GM12878 (cell line): ENCODE data around the gene DNAJC15. TPM values are rescaled to one million over a fixed set of nuclear protein-coding genes. Genes with fewer than 3 reads are reported as not detected.

Experiments used
- ATAC-seq: fragments of 200-7000 bp; cut with Tn5 transposase; 3 replicates; pipeline ENCODE4 v1.9.1; 2020; ENCODE audit warnings: mild to moderate bottlenecking, moderate library complexity
- BruUV-seq: library from RNA; stranded (reverse); fragments of 400-500 nt; replicated peaks from 2 replicates; lab custom pipeline; 2021; lab: Mats Ljungman, UMichigan
- CTCF ChIA-PET: fragments of 300-600 bp; sonication (Branson Sonifier 250); formaldehyde crosslinking; extraction: SDS; loops from one replicate; lab custom pipeline; 2021; ENCODE audit warnings: inconsistent platforms; lab: Yijun Ruan, JAX
- POLR2A ChIA-PET: fragments of 350-600 bp; formaldehyde crosslinking; extraction: SDS; loops from one replicate; lab custom pipeline; 2021; ENCODE audit warnings: inconsistent platforms; lab: Charles Lee
- RAD21 ChIA-PET: fragments of 300-600 bp; sonication (Branson Sonifier 250); formaldehyde crosslinking; loops from one replicate; lab custom pipeline; 2023; ENCODE audit warnings: antibody characterized with exemption; ENCODE audit not compliant: unreplicated experiment; lab: Charles Lee
- SMC1A ChIA-PET: fragments of 300-600 bp; sonication (Branson Sonifier 250); formaldehyde crosslinking; loops from one replicate; lab custom pipeline; 2023; ENCODE audit not compliant: unreplicated experiment, uncharacterized antibody; lab: Charles Lee
- DNase-seq: peaks from one replicate; pipeline ENCODE4 v3.0.0-alpha.2; 2011; ENCODE audit warnings: low read depth, low spot score
- FAIRE-seq: peaks from 3 replicates; lab custom pipeline; 2011; peaks lifted over from hg19 to GRCh38; lab: Jason Lieb, UNC
- H2AFZ ChIP-seq: 2 replicates; pipeline ENCODE4 v1.6.0; 2011; ENCODE audit warnings: low read depth, low read length, control low read depth; ENCODE audit not compliant: control insufficient read depth
- H3K27ac ChIP-seq: 2 replicates; pipeline ENCODE4 v1.5.1; 2011; ENCODE audit warnings: control low read depth; ENCODE audit not compliant: control insufficient read depth, insufficient read depth
- H3K27me3 ChIP-seq, 2 experiments: replicated peaks in 1 of 2; 2 replicates each; pipeline versions ENCODE4 v1.6.0 to v1.6.1; 2011; ENCODE audit warnings: low read length in 1 of 2; ENCODE audit not compliant: control insufficient read depth in 2 of 2, insufficient read depth in 2 of 2
- H3K36me3 ChIP-seq, 2 experiments: 2 replicates each; pipeline ENCODE4 v1.5.1; 2011; ENCODE audit warnings: low read length in 1 of 2; ENCODE audit not compliant: control insufficient read depth in 2 of 2, insufficient read depth in 2 of 2
- H3K4me1 ChIP-seq: 2 replicates; pipeline ENCODE4 v1.6.1; 2011; ENCODE audit warnings: mild to moderate bottlenecking, low read length, moderate library complexity, mixed read lengths; ENCODE audit not compliant: control insufficient read depth, insufficient read depth
- H3K4me2 ChIP-seq: 2 replicates; pipeline ENCODE4 v1.6.0; 2011; ENCODE audit warnings: control low read depth; ENCODE audit not compliant: control insufficient read depth, insufficient read depth
- H3K4me3 ChIP-seq: fragments of 200-600 bp; sonication (generic); 2 replicates; pipeline ENCODE4 v1.5.1; 2016
- H3K79me2 ChIP-seq: 2 replicates; pipeline ENCODE4 v1.6.0; 2011; ENCODE audit warnings: low read length; ENCODE audit not compliant: control insufficient read depth, insufficient read depth
- H3K9ac ChIP-seq: 2 replicates; pipeline ENCODE4 v1.8.0; 2011; ENCODE audit warnings: low read length, control low read depth, mixed read lengths; ENCODE audit not compliant: control insufficient read depth, insufficient read depth
- H3K9me3 ChIP-seq: replicated peaks from 3 replicates; pipeline ENCODE4 v1.5.1; 2011; ENCODE audit warnings: mild to moderate bottlenecking, low read length; ENCODE audit not compliant: control insufficient read depth, insufficient read depth
- H4K20me1 ChIP-seq: 2 replicates; pipeline ENCODE4 v1.6.0; 2011; ENCODE audit not compliant: control insufficient read depth, insufficient read depth
- DPF2 ChIP-seq: fragments of 450-650 bp; IDR thresholded peaks from 2 replicates; pipeline ENCODE4 v1.6.1; 2017; ENCODE audit warnings: mild to moderate bottlenecking
- FOS ChIP-seq: IDR thresholded peaks from 3 replicates; pipeline ENCODE4 v1.6.1; 2011; ENCODE audit warnings: borderline replicate concordance; ENCODE audit not compliant: insufficient read length; ENCODE audit errors: extremely low read depth
- IKZF1 ChIP-seq: fragments of 450-650 bp; conservative IDR thresholded peaks from 2 replicates; pipeline ENCODE4 v1.6.1; 2017; ENCODE audit warnings: antibody characterized with exemption, mild to moderate bottlenecking
- IKZF2 ChIP-seq, 2 experiments: fragments of 450-650 bp; IDR thresholded peaks; 2 replicates each; pipeline ENCODE4 v1.6.1; 2017; ENCODE audit warnings: mild to moderate bottlenecking in 2 of 2, moderate library complexity in 2 of 2
- IRF5 ChIP-seq: fragments of 450-650 bp; IDR thresholded peaks from 2 replicates; pipeline ENCODE4 v1.6.1; 2017; ENCODE audit warnings: borderline replicate concordance
- NFYA ChIP-seq: IDR thresholded peaks from 2 replicates; pipeline ENCODE4 v1.6.1; 2011; ENCODE audit warnings: low read depth, mild to moderate bottlenecking, low read length, improper control_type of control experiment, borderline replicate concordance
- PML ChIP-seq: IDR thresholded peaks from 2 replicates; pipeline ENCODE4 v1.6.1; 2012; ENCODE audit warnings: low read length, inconsistent platforms
- SPI1 ChIP-seq: IDR thresholded peaks from 2 replicates; pipeline ENCODE4 v1.6.1; 2011; ENCODE audit warnings: low read depth, mild to moderate bottlenecking, low read length, moderate library complexity, borderline replicate concordance; ENCODE audit not compliant: insufficient read depth
- TAF1 ChIP-seq: IDR thresholded peaks from 2 replicates; pipeline ENCODE4 v1.6.1; 2011; ENCODE audit warnings: mild to moderate bottlenecking, low read depth, low read length, borderline replicate concordance
- ZBED1 ChIP-seq: IDR thresholded peaks from 2 replicates; pipeline ENCODE4 v1.6.1; 2016; ENCODE audit warnings: borderline replicate concordance
- WGBS: methylation state at CpG from one replicate; pipeline ENCODE4 v1.1.6; 2016; ENCODE audit warnings: low lambda C conversion rate; ENCODE audit not compliant: insufficient replicate concordance, insufficient coverage; ENCODE audit errors: missing lambda C conversion rate; 5-methylcytosine and 5-hydroxymethylcytosine counted together
- in situ Hi-C: fragments of 300-500 bp; cut with MboI; formaldehyde crosslinking; loops from 9 replicates; pipeline ENCODE4 v1.14.3; 2018; ENCODE audit warnings: mixed read lengths
- intact Hi-C: fragments of 100-400 bp; cut with micrococcal nuclease; formaldehyde crosslinking; loops from one replicate; pipeline ENCODE4 v1.14.2; 2022; ENCODE audit not compliant: unreplicated experiment
- polyA plus RNA-seq, 11 experiments: library from polyadenylated mRNA; depleted of rRNA in 4 of 11; unstranded in 6 of 11; stranded (reverse) in 5 of 11; fragments of >200 nt; fragmentation: Nextera tagmentation in 4 of 11; fragmentation: Illumina TruSeq in 1 of 11; extraction: Ambion mirVana in 4 of 11; extraction: Trizol in 1 of 11; gene quantifications; 1 replicate in 1 of 11; 2 replicates in 10 of 11; pipeline versions ENCODE4 v1.2.1 to v1.2.3, GENCODE V29; 2011 to 2016; ENCODE audit warnings: inconsistent platforms in 2 of 11, missing spikeins in 2 of 11, low read depth in 1 of 11
- total RNA-seq, 4 experiments: library from RNA; depleted of rRNA in 3 of 4; stranded (reverse); fragments of >200 nt in 3 of 4; fragmentation: Illumina TruSeq in 1 of 4; extraction: Trizol in 1 of 4; gene quantifications; 2 replicates each; pipeline versions ENCODE4 v1.2.1 to v1.2.3, GENCODE V29; 2013 to 2021

The DNAJC15 gene
- total and polyA plus RNA-seq, 10 of the 15 experiments (the other 5 are each of a cell fraction or from before 2014, with no cell fraction given): 13.1 to 104 (median 54.4) TPM

- DNase-seq: no peak
- no peak for ATAC-seq
- CTCF ChIA-PET: interaction anchor here (0.8 to 2.4 kb wide), 7 partner anchors 16 to 778 kb away, joined by 3 to 8 read pairs (median 4); no protein-coding TSS in a partner anchor
These were observed 88.4 kb downstream of the DNAJC15 start for GRCh38 chr13:43111559-43112400.

More at GRCh38 chr13:43111559-43112400, 88.4 kb downstream of the DNAJC15 start:
- H3K79me2 ChIP-seq: no peaks in the 10 kb centered on the region
- H4K20me1 ChIP-seq: no peaks in the 10 kb centered on the region
- ChIA-PET SMC1A (interaction anchor here (0.9 to 2.0 kb wide), 9 partner anchors 11 to 140 kb away, joined by 3 to 8 read pairs (median 5); no protein-coding TSS in a partner anchor), POLR2A (no interaction called here), RAD21 (interaction anchor here (1.0 to 2.6 kb wide), 2 partner anchors 17 to 140 kb away, joined by 3 to 8 read pairs; no protein-coding TSS in a partner anchor)
- WGBS: 85% methylated on average over 7 of the region's 7 CpGs
- no peak overlapping the region for H2AFZ ChIP-seq
- TF ChIP-seq TAF1 (no peak), DPF2 (no peak), IKZF2 (IDR thresholded peaks at IDR 0.05) (no peak), SPI1 (no peak), FOS (no peak), ZBED1 (no peak), PML (no peak), NFYA (no peak), IKZF1 (no peak), IRF5 (no peak)
- H3K27ac ChIP-seq: no peak overlapping the region
- H3K9ac ChIP-seq: no peak overlapping the region
- no peak overlapping the region for H3K4me3 ChIP-seq
- H3K36me3 ChIP-seq: peaks cover 0 to 2% of the 10 kb centered on the region in 2 experiments; a peak in 1 of 4 replicates
- no peak overlapping the region for H3K4me2 ChIP-seq
- H3K4me1 ChIP-seq: no peaks in the 10 kb centered on the region
- in situ Hi-C loops (no loop called here), intact Hi-C loops (no loop called here)
- no TSS peak for BruUV-seq
- H3K9me3 ChIP-seq: no peaks in the 10 kb centered on the region
- no peak for FAIRE-seq
- no peaks in the 10 kb centered on the region for H3K27me3 ChIP-seq
